ENCODE data around the gene MEOX1.
"Not testable (repeated sequence)": the region's sequence is repeated elsewhere in the genome, so short reads cannot be mapped to it uniquely, and the experiment has no call there.

The MEOX1 gene

GRCh38 chr17:43661699-43662412, at the start of gene MEOX1:
Gene MEOX1 (minus strand): TSS chr17:43661922. CDS start chr17:43661534, 388 bp downstream.
- DNase-seq, result no peak

GRCh38 chr17:43710101-43710500, 48.4 kb upstream of the MEOX1 start:
- DNase-seq, result no peak

GRCh38 chr17:43709210-43709609, 47.5 kb upstream of the MEOX1 start:
- DNase-seq, result no peak

GRCh38 chr17:43707184-43707583, 45.5 kb upstream of the MEOX1 start:
- DNase-seq, result no peak

- no peak for DNase-seq
Measured at GRCh38 chr17:43706235-43706634, 44.5 kb upstream of the MEOX1 start.

- no peak for DNase-seq
Measured at GRCh38 chr17:43703630-43704029, 41.9 kb upstream of the MEOX1 start.

- DNase-seq, result no peak
Measured at GRCh38 chr17:43702637-43703036, 40.9 kb upstream of the MEOX1 start.

- no peak for DNase-seq
Measured at GRCh38 chr17:43701318-43701743, 39.6 kb upstream of the MEOX1 start.

- no peak for DNase-seq
Measured at GRCh38 chr17:43699438-43699756, 37.7 kb upstream of the MEOX1 start.

- no peak for DNase-seq
Measured at GRCh38 chr17:43698678-43699437, 37.1 kb upstream of the MEOX1 start.

GRCh38 chr17:43697937-43698336, 36.2 kb upstream of the MEOX1 start:
- no peak for DNase-seq

GRCh38 chr17:43696891-43697290, 35.2 kb upstream of the MEOX1 start:
- no peak for DNase-seq

- DNase-seq, result no peak
Measured at GRCh38 chr17:43695970-43696865, 34.5 kb upstream of the MEOX1 start.

- DNase-seq, result peak; percentile 59
Measured at GRCh38 chr17:43694081-43694870, 32.6 kb upstream of the MEOX1 start.

- DNase-seq, result no peak
Measured at GRCh38 chr17:43691317-43691693, 29.6 kb upstream of the MEOX1 start.

- DNase-seq, result no peak
Measured at GRCh38 chr17:43690624-43691316, 29.0 kb upstream of the MEOX1 start.

- no peak for DNase-seq
Measured at GRCh38 chr17:43689814-43690213, 28.1 kb upstream of the MEOX1 start.

- no peak for DNase-seq
Measured at GRCh38 chr17:43689131-43689530, 27.4 kb upstream of the MEOX1 start.

GRCh38 chr17:43686957-43687356, 25.2 kb upstream of the MEOX1 start:
- not testable (repeated sequence) for DNase-seq

GRCh38 chr17:43683928-43684653, 22.4 kb upstream of the MEOX1 start:
- no peak for DNase-seq

GRCh38 chr17:43680461-43680860, 18.7 kb upstream of the MEOX1 start:
- DNase-seq, result no peak
